Mucosa of stomach (tissue), 1 donor: ENCODE results near the gene PLXNB1.
"Not testable (repeated sequence)": the region's sequence is repeated elsewhere in the genome, so short reads cannot be mapped to it uniquely, and the experiment has no call there.

Experiments used
- H3K27me3 ChIP-seq: one replicate; pipeline ENCODE4 v1.7.0; 2013; ENCODE audit warnings: mild to moderate bottlenecking, low read length; ENCODE audit not compliant: control insufficient read depth, insufficient read depth
- H3K36me3 ChIP-seq: one replicate; pipeline ENCODE4 v1.7.0; 2013; ENCODE audit warnings: low read length; ENCODE audit not compliant: control insufficient read depth, insufficient read depth
- H3K4me1 ChIP-seq: one replicate; pipeline ENCODE4 v1.7.0; 2013; ENCODE audit warnings: mild to moderate bottlenecking, low read length; ENCODE audit not compliant: control insufficient read depth, insufficient read depth
- H3K4me3 ChIP-seq: one replicate; pipeline ENCODE4 v1.7.0; 2013; ENCODE audit warnings: low read length
- H3K9ac ChIP-seq: one replicate; pipeline ENCODE4 v1.7.0; 2013; ENCODE audit warnings: mild to moderate bottlenecking, low read length, moderate library complexity
- H3K9me3 ChIP-seq: one replicate; pipeline ENCODE4 v1.7.0; 2013; ENCODE audit warnings: mild to moderate bottlenecking, low read length, moderate library complexity; ENCODE audit not compliant: control insufficient read depth
- donor health status: Pancreatic carcinoma.

The PLXNB1 gene

DNA sequence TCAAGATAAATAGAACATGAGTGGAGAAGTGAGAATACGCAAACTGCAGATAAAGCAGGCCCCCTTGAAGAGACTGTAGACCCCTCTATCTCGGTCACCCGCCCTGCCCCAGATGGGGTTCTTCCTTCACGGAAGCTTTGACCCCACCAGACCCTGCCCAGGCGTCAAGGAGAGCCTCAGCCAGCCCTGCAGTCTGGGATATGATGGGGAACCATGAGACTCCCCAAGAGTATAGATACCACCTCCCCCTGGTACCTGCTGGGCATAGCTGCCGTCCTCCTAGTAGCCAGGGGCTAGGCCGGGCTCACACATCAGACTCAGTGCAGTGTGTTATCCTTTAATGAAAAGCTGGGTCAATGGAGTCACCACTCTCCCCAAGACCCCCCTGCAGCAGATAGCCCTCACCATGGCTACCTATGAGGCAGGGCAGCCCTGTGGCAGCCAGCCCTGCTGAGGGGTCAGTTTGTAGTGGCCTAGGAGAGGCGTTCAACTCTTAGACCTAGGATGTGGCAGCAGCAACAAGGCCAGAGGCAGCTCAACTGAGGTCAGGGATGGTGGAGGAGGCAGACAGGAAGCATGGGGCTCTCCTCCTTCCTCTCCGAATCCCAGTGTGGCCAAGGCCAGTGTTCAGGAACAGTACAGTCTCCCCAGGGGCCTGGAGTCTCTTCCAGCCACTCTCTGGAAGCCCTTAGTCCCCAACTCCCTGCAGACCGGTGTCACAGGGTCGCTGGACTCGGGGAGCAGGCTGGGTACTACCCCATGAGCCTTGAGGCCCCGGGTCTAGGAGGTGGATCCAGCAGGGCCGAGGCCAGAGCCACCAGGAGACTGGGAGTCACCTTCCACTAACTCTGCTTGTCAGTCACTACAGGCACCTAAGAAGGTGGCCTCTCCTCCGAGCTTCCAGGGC lies 26.1 kb downstream of the PLXNB1 start:
- H3K4me1 ChIP-seq = no peaks in the 10 kb centered on the region
- H3K4me3 ChIP-seq = no peak overlapping the region
- no peaks in the 10 kb centered on the region for H3K9me3 ChIP-seq
- peaks cover 2% of the 10 kb centered on the region for H3K36me3 ChIP-seq
- no peak overlapping the region for H3K9ac ChIP-seq
- no peaks in the 10 kb centered on the region for H3K27me3 ChIP-seq

DNA sequence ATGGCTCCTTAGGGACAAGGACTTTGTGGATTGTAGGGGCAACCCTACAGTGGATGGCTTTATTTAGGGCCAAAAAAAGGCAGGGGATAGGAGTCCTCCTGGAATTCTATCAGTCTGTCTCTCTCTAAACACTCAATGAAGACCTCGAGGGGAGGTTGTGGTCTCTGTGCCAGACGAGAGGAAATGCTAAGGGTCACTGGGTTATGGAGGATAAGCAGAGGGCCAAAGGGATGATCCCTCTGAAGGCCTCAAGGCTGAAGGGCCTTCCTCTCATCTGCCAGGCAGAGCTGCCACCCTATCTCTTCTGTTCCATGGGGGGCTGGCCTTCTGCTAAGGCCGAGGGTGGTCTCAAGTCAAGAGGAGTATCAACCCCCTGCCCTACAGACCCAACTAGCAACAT lies 27.0 kb downstream of the PLXNB1 start:
- H3K36me3 ChIP-seq = no peaks in the 10 kb centered on the region
- no peak overlapping the region for H3K9ac ChIP-seq
- H3K9me3 ChIP-seq = no peaks in the 10 kb centered on the region
- H3K4me3 ChIP-seq = no peak overlapping the region
- no peaks in the 10 kb centered on the region for H3K27me3 ChIP-seq
- no peaks in the 10 kb centered on the region for H3K4me1 ChIP-seq

DNA sequence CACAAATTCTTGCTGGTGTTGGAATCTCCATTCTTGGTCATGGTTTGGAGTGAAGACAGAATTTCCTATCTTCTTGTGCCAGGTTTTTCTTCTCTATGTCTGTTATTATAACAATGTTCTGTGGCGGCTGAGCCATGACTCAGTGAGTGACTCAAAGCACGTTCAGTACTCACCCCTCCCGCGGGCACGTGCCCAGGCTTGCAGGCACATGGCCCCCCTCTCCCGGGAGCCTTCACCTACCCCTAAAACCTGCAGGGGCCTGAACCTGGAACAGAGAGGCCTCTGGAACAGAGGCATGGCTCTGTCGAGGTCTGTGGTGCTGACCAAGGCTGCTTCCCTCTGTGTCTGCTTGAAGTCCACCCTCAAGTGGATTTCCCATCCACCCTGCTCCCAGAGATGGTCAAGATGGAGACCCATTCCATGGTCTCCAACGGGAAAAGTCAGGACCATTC lies 27.6 kb downstream of the PLXNB1 start:
- Histone ChIP-seq H3K4me1 (no peaks in the 10 kb centered on the region), H3K9ac (no peak overlapping the region), H3K4me3 (no peak overlapping the region), H3K27me3 (no peaks in the 10 kb centered on the region), H3K9me3 (no peaks in the 10 kb centered on the region), H3K36me3 (no peaks in the 10 kb centered on the region)

DNA sequence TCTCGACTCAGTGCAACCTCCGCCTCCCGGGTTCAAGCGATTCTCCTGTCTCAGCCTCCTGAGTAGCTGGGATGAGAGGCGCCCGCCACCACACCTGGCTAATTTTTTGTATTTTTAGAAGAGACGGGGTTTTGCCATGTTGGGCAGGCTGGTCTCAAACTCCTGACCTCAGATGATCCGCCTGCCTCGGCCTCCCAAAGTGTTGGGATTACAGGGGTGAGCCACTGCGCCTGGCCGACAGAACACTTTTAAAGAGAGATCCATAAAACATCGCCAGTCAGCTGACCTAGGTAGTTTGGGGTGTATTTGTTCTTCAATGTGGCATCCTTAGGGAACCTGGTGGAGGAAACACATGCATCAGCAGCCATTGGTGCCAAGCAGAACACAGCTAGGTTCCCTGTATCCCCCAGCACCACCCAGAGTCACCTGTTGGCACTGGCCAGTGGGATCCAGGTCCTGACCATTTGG lies 28.4 kb downstream of the PLXNB1 start:
- not testable (repeated sequence) for H3K4me3 ChIP-seq, H3K9ac ChIP-seq, H3K9me3 ChIP-seq, H3K4me1 ChIP-seq, H3K27me3 ChIP-seq, H3K36me3 ChIP-seq

DNA sequence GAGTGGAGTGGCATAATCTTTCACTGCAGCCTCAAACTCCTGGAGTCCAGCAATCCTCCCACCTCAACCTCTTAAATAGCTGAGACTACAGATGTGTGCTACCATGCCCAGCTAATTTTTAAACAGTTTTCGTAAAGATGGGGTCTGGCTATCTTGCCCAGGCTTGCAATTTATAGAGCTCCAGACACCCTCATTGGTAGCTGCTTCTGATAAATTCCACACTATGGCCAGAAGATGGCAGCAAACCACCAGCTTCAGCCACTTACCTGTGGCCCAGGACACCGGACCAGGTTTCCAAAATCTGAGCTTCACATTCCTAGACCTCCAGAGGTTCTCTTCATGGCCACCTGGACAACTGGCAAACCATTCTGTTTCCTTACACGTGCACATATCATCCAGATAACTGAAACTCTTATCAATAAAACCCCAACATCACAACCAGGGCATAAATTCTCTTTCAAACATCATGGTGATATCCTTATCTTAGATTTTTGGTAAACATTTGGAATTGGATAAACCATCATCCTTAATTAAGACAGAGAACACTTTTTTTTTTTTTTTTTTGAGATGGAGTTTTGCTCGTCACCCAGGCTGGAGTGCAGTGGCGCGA lies 29.0 kb downstream of the PLXNB1 start:
- Histone ChIP-seq H3K9me3 (no peaks in the 10 kb centered on the region), H3K27me3 (no peaks in the 10 kb centered on the region), H3K36me3 (no peaks in the 10 kb centered on the region), H3K4me1 (no peaks in the 10 kb centered on the region), H3K9ac (no peak overlapping the region), H3K4me3 (no peak overlapping the region)

DNA sequence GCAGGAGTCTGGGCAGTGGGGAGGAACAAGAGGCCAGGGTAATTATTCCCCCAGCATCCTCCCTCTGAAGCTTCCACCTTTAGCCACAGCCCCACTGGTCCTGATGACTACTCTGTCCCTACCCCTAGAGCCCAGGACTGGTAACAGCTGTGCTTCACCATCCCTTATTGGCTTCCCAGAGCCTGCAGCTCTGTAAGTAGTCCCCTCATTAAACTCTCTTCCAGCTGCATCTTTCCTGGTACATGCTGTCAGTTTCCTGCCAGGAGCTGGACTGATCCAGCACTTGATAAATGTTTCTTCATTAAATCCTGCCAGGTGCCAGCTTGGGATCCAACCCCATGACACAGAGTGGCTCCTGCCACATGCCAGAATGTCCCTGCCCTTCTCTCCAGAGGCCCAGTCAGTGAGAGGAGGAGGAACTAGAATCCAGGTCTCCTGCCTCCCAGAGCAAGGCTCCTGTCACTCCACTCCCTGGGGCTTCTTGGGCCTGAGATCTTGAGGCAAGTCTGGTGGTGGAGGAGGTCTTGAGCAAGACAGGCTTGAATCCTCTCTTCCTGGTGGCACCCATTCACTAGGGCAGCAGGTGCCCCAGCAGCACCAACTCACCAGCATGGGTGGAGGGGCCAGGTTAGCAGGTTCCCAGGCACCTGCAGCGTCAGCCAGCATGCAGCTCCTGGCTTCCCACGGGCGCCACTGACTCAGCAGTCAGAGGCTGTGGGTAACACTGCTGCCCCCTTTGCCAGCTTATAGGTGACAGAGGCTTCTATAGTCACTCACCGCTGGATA lies 30.3 kb downstream of the PLXNB1 start:
- no peaks in the 10 kb centered on the region for H3K9me3 ChIP-seq
- no peak overlapping the region for H3K4me3 ChIP-seq
- no peaks in the 10 kb centered on the region for H3K36me3 ChIP-seq
- peaks cover 7% of the 10 kb centered on the region for H3K27me3 ChIP-seq
- H3K4me1 ChIP-seq = no peaks in the 10 kb centered on the region
- no peak overlapping the region for H3K9ac ChIP-seq

DNA sequence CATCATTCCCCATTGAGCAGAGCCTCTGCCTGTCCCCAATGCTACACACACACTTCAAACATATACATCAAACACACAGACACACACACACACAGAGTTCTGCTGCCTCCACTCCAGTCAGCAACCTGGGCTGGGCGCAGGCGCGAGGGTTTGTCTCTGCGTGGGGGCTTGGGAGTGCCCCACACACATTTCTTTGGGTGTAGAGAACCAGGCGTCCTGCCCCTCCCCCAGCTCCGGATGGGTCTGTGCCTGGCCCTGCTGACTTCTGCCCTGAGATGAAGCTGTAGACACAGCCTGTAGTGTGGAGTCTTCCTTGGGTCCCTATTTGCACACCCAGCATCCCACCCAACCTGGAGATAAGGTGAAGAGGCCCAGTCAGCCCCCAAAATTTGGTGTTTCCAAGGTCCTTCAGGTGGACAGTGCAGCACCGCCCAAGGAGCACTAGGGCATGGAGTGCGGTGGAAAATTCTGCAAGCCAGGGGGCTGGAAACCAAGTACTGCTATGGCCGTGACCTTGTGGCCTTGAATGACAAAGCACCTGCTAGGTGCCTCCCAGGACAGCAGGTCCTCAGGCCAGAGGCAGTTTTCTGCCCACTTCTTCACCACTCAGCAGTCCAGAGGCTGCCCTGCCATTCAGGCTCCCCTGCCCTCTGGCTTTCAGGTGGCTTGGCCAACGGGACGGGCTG lies 31.0 kb downstream of the PLXNB1 start:
- H3K9me3 ChIP-seq = no peaks in the 10 kb centered on the region
- H3K36me3 ChIP-seq = no peaks in the 10 kb centered on the region
- H3K27me3 ChIP-seq = peaks cover 13% of the 10 kb centered on the region
- H3K4me3 ChIP-seq = no peak overlapping the region
- no peak overlapping the region for H3K9ac ChIP-seq
- no peaks in the 10 kb centered on the region for H3K4me1 ChIP-seq

DNA sequence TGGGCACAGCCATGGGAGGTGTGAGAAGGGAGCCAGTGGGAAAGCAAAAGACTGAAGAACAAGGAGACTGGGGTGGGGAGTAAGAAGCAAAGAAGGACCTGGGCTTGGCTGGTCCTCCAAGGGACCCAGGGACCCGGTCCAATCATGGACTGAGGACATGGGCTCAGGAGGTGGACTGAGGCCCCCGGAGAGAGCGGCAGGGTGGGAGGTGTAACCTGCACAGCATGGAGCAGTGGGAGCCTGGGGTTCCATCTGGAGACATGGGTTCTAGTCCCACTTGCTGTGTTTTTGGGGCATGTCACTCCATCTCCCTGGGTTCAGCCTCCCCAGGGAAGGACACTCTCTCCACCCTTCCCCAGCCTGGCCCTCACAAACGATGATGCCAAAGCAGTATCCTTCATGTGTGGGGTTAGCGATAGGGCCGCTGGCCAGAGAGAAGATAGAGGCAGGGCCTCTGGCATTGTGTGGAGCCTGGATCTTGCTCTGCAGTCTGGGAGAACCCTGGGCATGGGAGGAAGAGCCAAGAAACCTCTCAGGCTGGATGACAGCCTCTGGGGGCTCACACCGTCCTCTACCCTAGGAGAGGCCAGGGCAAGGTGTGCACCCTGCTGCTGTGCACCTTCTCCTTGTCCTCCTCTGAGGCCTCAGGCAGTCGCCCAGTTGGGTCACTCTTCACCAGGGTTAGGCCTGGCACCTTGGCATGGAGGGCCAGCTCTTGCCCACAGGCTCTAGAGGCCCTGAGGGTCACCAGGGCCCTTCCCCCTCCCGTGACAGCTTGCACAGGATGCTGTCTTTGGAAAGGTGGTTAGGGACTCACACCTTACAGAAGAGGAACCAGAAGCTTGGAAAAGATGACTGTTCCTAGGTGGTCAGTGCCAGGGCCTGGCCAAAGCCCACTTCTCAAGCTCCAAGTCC lies 31.9 kb downstream of the PLXNB1 start:
- Histone ChIP-seq H3K36me3 (no peaks in the 10 kb centered on the region), H3K4me1 (no peaks in the 10 kb centered on the region), H3K27me3 (peaks cover 13% of the 10 kb centered on the region), H3K4me3 (no peak overlapping the region), H3K9me3 (no peaks in the 10 kb centered on the region), H3K9ac (no peak overlapping the region)

DNA sequence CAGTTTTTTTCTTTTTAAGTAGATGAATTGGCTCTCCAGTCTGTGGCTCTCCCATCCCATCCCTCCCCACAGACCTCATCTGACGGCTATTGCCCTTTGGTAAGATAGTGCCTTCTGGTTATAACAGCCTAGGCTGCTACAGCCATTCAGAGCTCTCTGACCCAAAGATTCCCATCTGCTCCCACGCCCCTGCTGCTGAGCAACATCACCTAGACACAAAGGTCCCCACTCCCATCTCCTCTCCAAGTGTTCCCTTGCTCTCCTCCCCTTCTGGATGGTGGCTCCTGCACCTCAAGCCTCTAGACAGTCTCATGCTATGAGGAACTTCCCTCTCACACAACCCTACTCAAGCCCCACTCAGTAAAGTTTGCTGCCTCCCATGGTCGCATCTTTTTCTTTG lies 34.2 kb downstream of the PLXNB1 start:
- Histone ChIP-seq H3K4me3 (no peak overlapping the region), H3K4me1 (no peaks in the 10 kb centered on the region), H3K9me3 (no peaks in the 10 kb centered on the region), H3K9ac (no peak overlapping the region), H3K36me3 (no peaks in the 10 kb centered on the region), H3K27me3 (peaks cover 13% of the 10 kb centered on the region)

DNA sequence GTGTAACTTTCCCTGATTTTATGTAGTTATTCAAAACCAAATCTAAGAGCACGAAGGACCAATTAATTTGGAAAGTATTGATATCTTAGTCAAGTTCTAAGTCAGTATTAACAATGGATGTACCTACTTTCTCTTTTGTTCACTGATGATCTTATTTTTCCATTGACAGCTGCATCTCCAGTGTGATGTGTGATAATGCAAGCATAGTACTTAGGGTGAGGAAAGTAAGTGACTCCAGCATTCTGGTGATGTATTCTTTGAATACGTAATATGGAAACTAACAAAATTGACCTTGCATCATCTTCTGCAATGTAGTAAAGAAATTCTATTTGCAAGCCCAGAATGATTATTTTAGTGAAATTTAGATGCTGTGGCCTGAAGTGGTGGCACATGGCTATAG lies 35.5 kb downstream of the PLXNB1 start:
- no peak overlapping the region for H3K9ac ChIP-seq
- no peaks in the 10 kb centered on the region for H3K9me3 ChIP-seq
- H3K4me3 ChIP-seq = no peak overlapping the region
- H3K36me3 ChIP-seq = no peaks in the 10 kb centered on the region
- peaks cover 13% of the 10 kb centered on the region for H3K27me3 ChIP-seq
- H3K4me1 ChIP-seq = no peaks in the 10 kb centered on the region

DNA sequence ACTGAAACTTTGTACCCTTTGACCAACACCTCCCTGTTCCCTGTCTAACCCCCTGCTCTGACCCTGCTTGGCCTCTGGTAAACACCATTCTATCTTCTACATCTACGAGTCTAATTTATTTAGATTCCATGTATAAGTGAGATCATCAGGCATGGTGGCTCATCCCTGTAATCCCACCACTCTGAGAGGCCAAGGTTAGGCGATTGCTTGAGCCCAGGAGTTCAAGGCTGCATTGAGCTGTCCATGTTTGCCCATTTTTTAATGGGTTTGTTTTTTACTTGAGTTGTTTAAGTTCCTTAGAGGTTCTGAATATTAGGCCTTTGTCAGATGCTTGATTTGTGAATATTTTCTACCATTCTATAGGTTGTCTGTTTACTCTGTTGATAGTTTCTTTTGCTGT lies 40.9 kb downstream of the PLXNB1 start:
- Histone ChIP-seq H3K36me3 (no peaks in the 10 kb centered on the region), H3K9ac (no peak overlapping the region), H3K9me3 (no peaks in the 10 kb centered on the region), H3K4me1 (no peaks in the 10 kb centered on the region), H3K4me3 (no peak overlapping the region), H3K27me3 (peaks cover under 1% of the 10 kb centered on the region)
